PC-9 (cell line): ENCODE measurements around the gene ATRN.

Experiments
- EZH2 ChIP-seq: fragments of 200-600 bp; sonication (generic); IDR thresholded peaks from 2 replicates; pipeline ENCODE4 v1.8.0; 2017; ENCODE audit warnings: antibody characterized with exemption, low read depth
- TF ChIP-seq, protein P1 (sequence below): fragments of 200-600 bp; sonication (generic); conservative IDR thresholded peaks from 2 replicates; pipeline ENCODE4 v1.6.1; 2017; ENCODE audit warnings: mixed run types, antibody characterized with exemption, mild to moderate bottlenecking, moderate library complexity

DNA sequence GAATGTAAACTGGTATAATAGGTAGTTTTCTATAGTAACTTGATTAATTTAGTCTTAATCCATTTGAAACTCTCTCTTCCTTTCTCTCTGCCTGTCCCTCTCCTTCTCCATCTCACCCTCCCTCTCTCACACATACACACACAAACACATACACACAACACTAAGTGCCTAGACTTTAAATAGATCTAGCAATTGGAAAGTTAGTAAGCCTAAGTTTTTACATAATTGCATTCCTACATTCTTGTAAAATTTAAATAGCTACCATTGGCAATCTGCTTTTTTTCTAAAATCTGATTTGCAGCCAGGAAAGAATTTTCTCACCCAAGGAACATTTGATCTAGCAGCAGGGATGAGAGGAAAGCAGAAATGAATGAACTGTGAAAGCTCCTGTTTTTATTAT is 176.7 kb downstream of the ATRN start:
- TF ChIP-seq EZH2, result no peak
- TF ChIP-seq, protein P1, sequence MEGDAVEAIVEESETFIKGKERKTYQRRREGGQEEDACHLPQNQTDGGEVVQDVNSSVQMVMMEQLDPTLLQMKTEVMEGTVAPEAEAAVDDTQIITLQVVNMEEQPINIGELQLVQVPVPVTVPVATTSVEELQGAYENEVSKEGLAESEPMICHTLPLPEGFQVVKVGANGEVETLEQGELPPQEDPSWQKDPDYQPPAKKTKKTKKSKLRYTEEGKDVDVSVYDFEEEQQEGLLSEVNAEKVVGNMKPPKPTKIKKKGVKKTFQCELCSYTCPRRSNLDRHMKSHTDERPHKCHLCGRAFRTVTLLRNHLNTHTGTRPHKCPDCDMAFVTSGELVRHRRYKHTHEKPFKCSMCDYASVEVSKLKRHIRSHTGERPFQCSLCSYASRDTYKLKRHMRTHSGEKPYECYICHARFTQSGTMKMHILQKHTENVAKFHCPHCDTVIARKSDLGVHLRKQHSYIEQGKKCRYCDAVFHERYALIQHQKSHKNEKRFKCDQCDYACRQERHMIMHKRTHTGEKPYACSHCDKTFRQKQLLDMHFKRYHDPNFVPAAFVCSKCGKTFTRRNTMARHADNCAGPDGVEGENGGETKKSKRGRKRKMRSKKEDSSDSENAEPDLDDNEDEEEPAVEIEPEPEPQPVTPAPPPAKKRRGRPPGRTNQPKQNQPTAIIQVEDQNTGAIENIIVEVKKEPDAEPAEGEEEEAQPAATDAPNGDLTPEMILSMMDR, result no peak
